Activated naive CD8-positive, alpha-beta T cell treated with anti-CD3 and anti-CD28 coated beads, Interleukin-2, amount 50 U/mL, for 24 hours (primary cell): ENCODE data around the gene CTNNA3.

ENCODE experiments used
- ATAC-seq: fragments of 150-1000 bp; cut with Tn5 transposase; one replicate; pipeline ENCODE4 v1.10.0; 2021
- DNase-seq: peaks from one replicate; pipeline ENCODE4 v3.0.0; 2021
- H3K27ac Mint-ChIP-seq: one replicate; pipeline ENCODE4 v1.8.0; 2021; ENCODE audit warnings: mild to moderate bottlenecking, mixed read lengths
- H3K27me3 Mint-ChIP-seq: one replicate; pipeline ENCODE4 v1.8.0; 2021; ENCODE audit warnings: mixed read lengths
- H3K36me3 Mint-ChIP-seq: one replicate; pipeline ENCODE4 v1.8.0; 2021; ENCODE audit warnings: low read depth, mixed read lengths
- H3K4me1 Mint-ChIP-seq: one replicate; pipeline ENCODE4 v1.8.0; 2021; ENCODE audit warnings: mixed read lengths
- H3K4me3 Mint-ChIP-seq: one replicate; pipeline ENCODE4 v1.8.0; 2021; ENCODE audit warnings: mild to moderate bottlenecking, moderate library complexity, mixed read lengths
- H3K9me3 Mint-ChIP-seq: one replicate; pipeline ENCODE4 v1.8.0; 2021; ENCODE audit warnings: mixed read lengths

The CTNNA3 gene

DNA sequence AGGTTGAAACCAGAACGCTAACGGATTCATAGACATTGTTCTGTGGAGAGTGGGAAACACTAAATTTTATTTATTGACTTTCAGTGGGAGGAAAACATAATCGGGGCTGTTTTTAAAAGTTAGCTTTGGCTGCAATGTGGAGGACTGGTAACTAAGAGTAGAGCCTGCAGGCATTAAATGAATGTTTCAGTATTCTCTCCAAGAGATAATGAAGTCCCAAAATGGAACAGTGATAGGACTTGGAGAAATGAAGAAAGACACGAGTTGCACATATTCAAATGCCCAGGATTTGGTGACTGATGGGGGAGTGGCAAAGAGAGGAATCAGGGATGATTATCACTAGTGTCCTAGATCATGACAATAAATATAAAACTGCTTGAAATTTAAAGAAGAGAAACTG, 1130.0 kb downstream of the CTNNA3 start:
- Mint-ChIP-seq H3K36me3 (no peaks in the 10 kb centered on the region), H3K9me3 (peaks cover 11% of the 10 kb centered on the region), H3K27ac (no peak overlapping the region), H3K4me1 (no peaks in the 10 kb centered on the region), H3K27me3 (no peaks in the 10 kb centered on the region), H3K4me3 (no peak overlapping the region)
- DNase-seq: no peak
- no peak for ATAC-seq

DNA sequence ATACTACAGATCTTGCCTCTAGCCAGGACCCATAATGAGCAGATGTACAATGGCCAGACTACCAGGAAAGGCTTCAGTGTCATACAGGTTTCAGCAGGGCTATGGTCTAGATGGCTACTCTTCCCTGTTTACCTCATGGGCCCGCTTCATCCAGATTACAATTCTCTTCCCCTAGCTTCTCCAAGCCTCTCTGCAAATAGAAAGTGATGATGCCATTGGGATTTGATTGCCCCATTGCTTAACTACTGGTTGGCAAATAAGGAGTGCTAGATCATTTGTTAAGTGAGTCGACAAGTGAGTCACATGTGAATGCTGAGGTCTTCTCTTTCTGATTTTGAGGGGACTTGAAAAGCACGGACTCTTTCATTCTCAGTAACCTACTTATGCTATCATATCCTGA, 1131.7 kb downstream of the CTNNA3 start:
- no peaks in the 10 kb centered on the region for H3K36me3 Mint-ChIP-seq
- H3K9me3 Mint-ChIP-seq: peaks cover 17% of the 10 kb centered on the region
- no peak overlapping the region for H3K27ac Mint-ChIP-seq
- DNase-seq (no peak), ATAC-seq (no peak)
- no peaks in the 10 kb centered on the region for H3K4me1 Mint-ChIP-seq
- H3K4me3 Mint-ChIP-seq: no peak overlapping the region
- no peaks in the 10 kb centered on the region for H3K27me3 Mint-ChIP-seq

DNA sequence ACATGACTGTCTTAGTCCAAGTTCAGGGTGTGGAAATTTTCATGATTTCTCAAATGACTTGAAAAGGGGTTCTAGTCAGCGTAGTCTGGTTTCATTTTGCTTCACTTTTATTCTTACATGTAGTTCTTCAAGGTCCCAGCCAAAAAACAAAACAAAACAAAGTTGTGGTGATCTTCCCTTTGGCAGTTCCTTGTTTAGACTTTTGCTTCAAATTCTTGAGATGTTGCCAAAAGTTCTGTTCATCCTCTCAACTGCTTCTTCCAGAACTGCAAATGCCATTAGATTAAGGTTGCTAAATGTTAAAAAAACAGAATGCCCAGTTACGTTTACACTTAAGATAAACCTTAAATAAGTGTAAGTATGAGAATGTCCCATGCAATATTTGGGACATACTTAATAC, 1140.9 kb downstream of the CTNNA3 start:
- H3K27ac Mint-ChIP-seq: no peak overlapping the region
- no peaks in the 10 kb centered on the region for H3K4me1 Mint-ChIP-seq
- H3K9me3 Mint-ChIP-seq: peaks cover 8% of the 10 kb centered on the region
- H3K36me3 Mint-ChIP-seq: no peaks in the 10 kb centered on the region
- no peak for DNase-seq
- no peaks in the 10 kb centered on the region for H3K27me3 Mint-ChIP-seq
- H3K4me3 Mint-ChIP-seq: no peak overlapping the region
- no peak for ATAC-seq

DNA sequence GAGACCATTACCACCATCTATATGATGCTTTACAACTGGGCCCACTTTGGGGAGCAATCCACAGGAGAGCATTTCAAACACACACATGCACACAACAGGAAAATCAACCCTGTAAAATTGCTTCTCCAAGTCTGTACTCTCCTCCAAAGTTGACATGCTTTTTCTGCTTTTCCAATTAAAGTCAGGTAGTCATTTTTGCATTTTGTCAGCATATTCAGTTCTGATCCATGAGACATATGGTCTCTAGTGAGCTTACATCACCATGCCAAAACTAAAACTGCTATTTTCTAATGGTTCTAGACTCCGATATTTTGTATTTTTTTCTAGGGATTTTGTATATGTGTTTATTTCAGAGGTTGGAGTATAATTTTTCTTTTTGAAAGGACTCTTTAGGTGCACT, 1143.7 kb downstream of the CTNNA3 start:
- H3K4me3 Mint-ChIP-seq: no peak overlapping the region
- DNase-seq (no peak), ATAC-seq (no peak)
- no peaks in the 10 kb centered on the region for H3K27me3 Mint-ChIP-seq
- no peak overlapping the region for H3K27ac Mint-ChIP-seq
- H3K4me1 Mint-ChIP-seq: no peaks in the 10 kb centered on the region
- no peaks in the 10 kb centered on the region for H3K36me3 Mint-ChIP-seq
- H3K9me3 Mint-ChIP-seq: peaks cover 3% of the 10 kb centered on the region

DNA sequence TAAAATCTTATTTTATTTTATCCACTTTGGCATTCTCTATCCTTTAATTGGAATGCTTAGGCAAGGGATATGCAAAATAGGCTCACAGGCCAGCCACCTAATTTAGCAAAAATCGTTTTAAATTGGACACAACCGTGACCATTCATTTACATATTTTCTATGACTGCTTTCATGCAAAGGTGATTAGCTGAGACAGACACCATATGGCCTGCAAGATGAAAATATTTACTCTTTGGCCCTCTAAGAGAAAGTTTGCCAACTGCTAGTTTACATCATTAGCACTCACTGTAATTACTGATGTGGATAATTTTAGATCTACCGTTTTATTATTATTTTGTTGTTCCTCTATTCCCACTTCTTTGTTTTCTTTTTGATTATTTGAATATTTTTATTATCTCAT, 1145.6 kb downstream of the CTNNA3 start:
- DNase-seq (no peak), ATAC-seq (no peak)
- H3K27ac Mint-ChIP-seq: no peak overlapping the region
- no peak overlapping the region for H3K4me3 Mint-ChIP-seq
- H3K4me1 Mint-ChIP-seq: no peaks in the 10 kb centered on the region
- no peaks in the 10 kb centered on the region for H3K27me3 Mint-ChIP-seq
- peaks cover 3% of the 10 kb centered on the region for H3K9me3 Mint-ChIP-seq
- H3K36me3 Mint-ChIP-seq: no peaks in the 10 kb centered on the region

DNA sequence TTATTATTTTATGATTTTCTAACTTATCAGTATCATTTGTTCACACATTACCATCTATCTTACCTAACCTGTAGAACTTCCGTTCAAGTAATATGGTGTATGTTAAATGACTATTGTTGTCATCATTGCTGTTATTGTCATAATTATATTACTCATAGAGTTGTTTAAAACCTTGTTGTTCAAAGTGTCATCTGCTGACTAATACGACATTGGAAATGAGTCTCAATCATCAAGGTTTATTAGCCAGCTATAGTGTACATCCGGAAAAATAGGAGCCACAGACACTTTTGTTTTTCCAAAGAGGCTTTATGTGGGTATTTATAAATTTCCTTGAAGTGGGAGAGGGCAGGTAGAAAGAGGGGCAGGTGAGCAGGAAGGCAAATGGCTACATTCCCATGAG, 1157.1 kb downstream of the CTNNA3 start:
- Mint-ChIP-seq H3K27ac (no peak overlapping the region), H3K4me3 (no peak overlapping the region), H3K27me3 (no peaks in the 10 kb centered on the region), H3K36me3 (no peaks in the 10 kb centered on the region), H3K9me3 (peaks cover 5% of the 10 kb centered on the region), H3K4me1 (no peaks in the 10 kb centered on the region)
- no peak for DNase-seq
- ATAC-seq: no peak

DNA sequence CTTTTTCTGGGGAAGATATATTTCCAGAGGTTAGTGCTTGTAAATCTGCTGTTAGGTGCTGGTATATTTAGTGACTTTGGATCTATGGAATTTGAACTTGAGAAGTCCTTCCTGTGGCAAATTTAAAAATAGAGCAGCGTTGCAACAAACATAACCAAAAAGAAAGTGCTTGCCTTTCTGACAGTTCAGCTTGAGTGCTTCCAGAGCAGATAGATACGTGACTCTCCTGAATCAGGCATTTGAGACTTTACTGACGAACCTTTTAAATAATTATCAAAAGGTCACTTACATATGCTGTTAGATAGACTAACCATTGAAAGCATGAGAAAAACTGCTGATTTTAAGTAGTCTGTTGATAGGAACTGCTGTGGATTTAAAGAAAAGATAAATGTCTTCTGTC, 1157.6 kb downstream of the CTNNA3 start:
- H3K9me3 Mint-ChIP-seq: peaks cover 4% of the 10 kb centered on the region
- DNase-seq (no peak), ATAC-seq (no peak)
- no peaks in the 10 kb centered on the region for H3K36me3 Mint-ChIP-seq
- H3K27ac Mint-ChIP-seq: no peak overlapping the region
- H3K4me3 Mint-ChIP-seq: no peak overlapping the region
- no peaks in the 10 kb centered on the region for H3K4me1 Mint-ChIP-seq
- H3K27me3 Mint-ChIP-seq: no peaks in the 10 kb centered on the region

DNA sequence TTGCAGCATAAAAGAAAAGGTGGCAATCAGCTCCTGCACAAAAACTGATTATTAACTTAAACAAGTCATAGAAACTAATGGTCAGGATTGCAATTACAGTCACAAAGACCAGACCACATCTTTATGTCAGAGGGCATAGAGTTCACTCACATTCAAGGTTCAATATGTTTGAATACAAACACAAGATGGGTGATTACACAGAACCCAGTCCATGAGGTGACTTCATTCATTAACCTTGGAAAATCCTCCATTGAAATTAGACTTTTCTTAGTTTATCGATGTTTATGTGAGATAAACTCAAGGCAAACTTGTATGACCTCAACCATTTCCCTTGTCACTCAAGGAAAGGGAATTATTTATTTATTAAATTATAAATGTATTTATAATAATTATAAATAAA, 1158.8 kb downstream of the CTNNA3 start:
- Mint-ChIP-seq H3K27me3 (no peaks in the 10 kb centered on the region), H3K9me3 (peaks cover 4% of the 10 kb centered on the region), H3K4me3 (no peak overlapping the region), H3K4me1 (no peaks in the 10 kb centered on the region), H3K36me3 (no peaks in the 10 kb centered on the region), H3K27ac (no peak overlapping the region)
- ATAC-seq: no peak
- no peak for DNase-seq

DNA sequence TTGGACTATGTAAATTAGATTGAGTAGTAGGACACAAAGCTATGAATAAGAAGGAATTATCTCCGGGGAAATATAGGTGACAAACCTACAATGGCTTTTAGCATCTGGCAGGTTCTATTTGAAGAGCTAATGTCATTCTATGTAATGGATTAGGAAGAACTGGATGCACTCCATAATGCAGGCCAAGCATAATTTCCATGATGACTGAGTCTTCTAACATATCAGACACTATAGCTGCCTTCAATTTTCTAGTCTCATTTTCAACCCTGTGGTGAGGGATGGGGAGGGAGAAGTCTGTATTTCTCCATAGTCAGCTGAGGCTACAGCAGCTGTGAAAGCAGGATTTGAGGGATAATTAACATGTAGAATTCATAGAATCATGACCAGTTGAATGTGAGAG, 1160.6 kb downstream of the CTNNA3 start:
- DNase-seq (no peak), ATAC-seq (no peak)
- Mint-ChIP-seq H3K36me3 (no peaks in the 10 kb centered on the region), H3K4me3 (no peak overlapping the region), H3K27ac (no peak overlapping the region), H3K9me3 (peaks cover 4% of the 10 kb centered on the region), H3K27me3 (no peaks in the 10 kb centered on the region), H3K4me1 (no peaks in the 10 kb centered on the region)

DNA sequence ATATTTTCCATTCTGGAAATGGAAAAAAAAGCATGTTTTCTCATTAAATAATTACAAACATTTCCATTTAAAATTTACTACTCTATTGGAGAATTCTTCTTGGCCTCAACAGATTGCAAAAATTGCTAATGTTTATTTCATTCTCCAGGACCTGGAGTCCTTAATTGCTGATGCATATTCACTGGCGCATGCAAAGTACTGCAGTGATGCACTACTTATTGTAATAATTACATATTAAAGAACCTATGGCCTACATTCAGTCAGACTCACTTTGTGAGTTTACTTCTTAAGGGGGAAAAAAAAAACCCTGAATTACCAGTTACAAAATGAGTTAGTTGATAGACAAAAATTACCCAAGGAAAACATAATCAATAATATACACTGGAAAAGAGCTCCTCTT, 1161.1 kb downstream of the CTNNA3 start:
- H3K4me1 Mint-ChIP-seq: no peaks in the 10 kb centered on the region
- no peak overlapping the region for H3K4me3 Mint-ChIP-seq
- H3K27ac Mint-ChIP-seq: no peak overlapping the region

DNA sequence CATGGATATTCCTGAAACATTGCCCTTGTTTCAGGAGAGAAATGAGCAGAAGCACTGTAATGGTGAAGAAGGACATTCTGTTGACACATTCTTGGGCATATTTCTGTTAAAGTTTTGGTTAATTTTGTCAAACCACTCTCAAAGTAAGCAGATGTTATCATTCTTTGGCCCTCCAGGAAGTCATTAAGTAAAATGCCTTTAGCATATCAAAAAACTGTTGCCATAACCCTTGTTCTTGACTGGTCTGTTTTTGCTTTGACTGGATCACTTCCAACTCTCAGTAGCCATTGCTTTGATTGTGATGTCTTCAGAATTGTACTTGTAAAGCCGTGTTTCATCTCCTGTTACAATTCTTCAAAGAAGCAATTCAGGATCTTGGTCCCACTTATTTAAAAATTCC, 1174.5 kb downstream of the CTNNA3 start:
- no peak overlapping the region for H3K4me3 Mint-ChIP-seq
- DNase-seq (no peak), ATAC-seq (no peak)
- H3K27ac Mint-ChIP-seq: no peak overlapping the region
- H3K4me1 Mint-ChIP-seq: no peaks in the 10 kb centered on the region
- no peaks in the 10 kb centered on the region for H3K36me3 Mint-ChIP-seq
- H3K27me3 Mint-ChIP-seq: no peaks in the 10 kb centered on the region
- H3K9me3 Mint-ChIP-seq: peaks cover 10% of the 10 kb centered on the region

More for the DNA sequence above, 1161.1 kb downstream of the CTNNA3 start:
- DNase-seq (no peak), ATAC-seq (no peak)
- no peaks in the 10 kb centered on the region for H3K27me3 Mint-ChIP-seq
- peaks cover 4% of the 10 kb centered on the region for H3K9me3 Mint-ChIP-seq
- no peaks in the 10 kb centered on the region for H3K36me3 Mint-ChIP-seq

DNA sequence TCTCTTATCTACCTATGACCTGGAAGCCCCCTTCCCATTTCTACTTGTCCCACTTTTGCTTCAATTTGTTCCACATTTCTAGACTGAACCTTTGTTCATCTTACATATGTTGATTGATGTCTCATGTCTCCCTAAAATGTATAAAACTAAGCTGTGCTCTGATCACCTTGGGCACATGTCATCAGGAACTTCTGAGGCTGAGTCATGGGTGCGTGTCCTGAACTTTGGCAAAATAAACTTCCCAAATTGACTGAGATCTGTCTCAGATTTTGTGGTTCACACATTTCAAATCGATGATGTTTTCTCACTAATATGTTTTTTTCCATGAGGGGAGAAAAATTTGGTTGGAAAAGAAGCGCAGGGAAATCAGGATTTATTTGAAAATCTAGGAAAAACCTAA, 1176.4 kb downstream of the CTNNA3 start:
- DNase-seq (no peak), ATAC-seq (no peak)
- H3K4me1 Mint-ChIP-seq: no peaks in the 10 kb centered on the region
- H3K27me3 Mint-ChIP-seq: no peaks in the 10 kb centered on the region
- H3K27ac Mint-ChIP-seq: no peak overlapping the region
- H3K36me3 Mint-ChIP-seq: no peaks in the 10 kb centered on the region
- no peak overlapping the region for H3K4me3 Mint-ChIP-seq
- H3K9me3 Mint-ChIP-seq: peaks cover 10% of the 10 kb centered on the region

DNA sequence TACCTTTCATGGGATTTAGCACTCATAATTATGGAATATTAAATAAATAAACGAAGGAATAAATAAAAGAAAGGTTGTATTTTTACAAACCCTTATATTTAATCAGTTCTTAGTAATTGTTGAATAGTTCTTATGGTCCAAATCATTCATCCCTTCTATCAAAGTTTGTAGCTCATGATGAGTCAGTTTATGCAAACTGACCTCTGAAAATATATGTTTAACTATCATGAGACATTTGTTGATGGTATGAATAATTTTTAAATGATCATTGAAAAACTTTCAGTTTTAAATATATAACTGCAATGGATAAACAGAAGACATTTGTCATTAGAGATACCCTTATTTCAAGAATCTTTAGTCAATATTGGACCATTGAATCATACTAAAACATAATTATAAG, 1181.3 kb downstream of the CTNNA3 start:
- H3K36me3 Mint-ChIP-seq: no peaks in the 10 kb centered on the region
- ATAC-seq: no peak

DNA sequence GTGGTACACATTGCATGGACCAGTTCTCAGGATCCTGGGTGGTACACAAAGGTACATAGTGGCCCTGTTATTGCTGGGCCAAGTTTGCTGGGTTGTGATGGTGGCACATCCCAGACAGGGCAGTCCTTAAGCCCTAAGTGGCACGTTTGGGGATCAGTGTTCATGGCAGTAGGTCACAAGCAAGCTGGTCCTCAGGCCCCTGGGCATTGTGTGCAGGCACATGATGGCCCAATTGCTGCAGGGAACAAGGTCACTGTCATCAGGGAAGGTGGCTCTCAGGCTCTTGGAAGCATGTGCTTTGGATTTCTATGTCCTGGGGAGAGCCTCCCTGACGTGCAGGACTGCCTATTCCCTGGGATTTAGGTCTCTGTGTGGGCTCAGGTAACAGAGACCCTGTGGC, 1182.5 kb downstream of the CTNNA3 start:
- DNase-seq: no peak
- Mint-ChIP-seq H3K27ac (no peak overlapping the region), H3K27me3 (no peaks in the 10 kb centered on the region), H3K9me3 (no peaks in the 10 kb centered on the region), H3K4me3 (no peak overlapping the region), H3K4me1 (no peaks in the 10 kb centered on the region), H3K36me3 (no peaks in the 10 kb centered on the region)
- ATAC-seq: no peak

More for the DNA sequence above, 1181.3 kb downstream of the CTNNA3 start:
- peaks cover 2% of the 10 kb centered on the region for H3K9me3 Mint-ChIP-seq
- no peaks in the 10 kb centered on the region for H3K4me1 Mint-ChIP-seq
- H3K27ac Mint-ChIP-seq: no peak overlapping the region
- H3K27me3 Mint-ChIP-seq: no peaks in the 10 kb centered on the region
- no peak overlapping the region for H3K4me3 Mint-ChIP-seq
- no peak for DNase-seq

DNA sequence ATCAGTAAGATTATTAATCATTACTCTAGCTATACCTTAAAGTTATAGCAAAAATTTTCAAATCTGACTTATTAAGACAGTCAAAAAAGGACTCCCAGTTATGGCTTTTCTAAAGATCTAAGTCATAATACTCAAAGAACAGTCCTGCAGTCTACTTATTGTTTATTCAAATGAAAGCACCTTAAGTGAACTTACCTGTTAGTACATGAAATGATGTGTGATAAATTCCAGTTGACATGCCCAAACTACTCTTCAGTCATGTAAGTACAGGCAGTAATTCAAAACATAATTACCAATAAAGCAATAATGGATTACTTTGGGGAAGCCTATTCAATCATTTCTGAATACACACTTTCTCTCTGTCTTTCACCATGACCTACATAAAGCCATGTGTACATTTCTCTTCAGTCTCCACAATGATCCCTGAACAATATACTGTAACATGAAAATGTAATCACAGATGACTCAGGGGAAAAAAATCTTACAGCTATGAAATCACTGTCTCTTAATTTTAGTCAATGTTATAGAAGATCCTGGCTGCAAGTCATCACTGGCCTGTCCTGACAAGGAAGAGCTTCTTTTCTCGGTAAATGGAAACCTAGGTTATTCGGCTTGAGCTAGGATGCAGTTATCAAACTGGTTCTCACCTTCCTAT, 1190.9 kb downstream of the CTNNA3 start:
- Mint-ChIP-seq H3K4me3 (no peak overlapping the region), H3K4me1 (no peaks in the 10 kb centered on the region), H3K27me3 (no peaks in the 10 kb centered on the region), H3K36me3 (no peaks in the 10 kb centered on the region), H3K27ac (no peak overlapping the region), H3K9me3 (peaks cover 12% of the 10 kb centered on the region)
- DNase-seq (no peak), ATAC-seq (no peak)

DNA sequence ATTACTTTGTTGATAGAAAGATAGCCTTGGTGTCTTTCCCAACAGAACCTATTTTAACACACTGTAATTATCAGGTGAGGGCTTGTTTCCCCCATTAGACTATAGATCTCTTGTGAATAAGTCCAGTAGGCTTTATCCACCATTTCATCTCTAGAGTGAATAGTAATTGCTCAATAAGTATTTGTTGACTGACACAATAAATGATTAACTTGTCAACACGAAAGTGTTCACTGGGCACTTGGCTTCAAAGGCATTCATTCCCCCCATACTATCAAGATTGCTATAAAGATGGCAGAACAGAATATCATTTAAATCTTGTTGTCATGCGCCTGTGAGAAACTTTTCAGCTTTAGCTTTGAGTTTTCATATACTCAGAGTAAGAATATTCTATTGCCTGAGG, 1194.6 kb downstream of the CTNNA3 start:
- Mint-ChIP-seq H3K4me1 (no peaks in the 10 kb centered on the region), H3K4me3 (no peak overlapping the region), H3K9me3 (peaks cover 14% of the 10 kb centered on the region), H3K36me3 (no peaks in the 10 kb centered on the region), H3K27me3 (no peaks in the 10 kb centered on the region), H3K27ac (no peak overlapping the region)
- no peak for ATAC-seq
- DNase-seq: no peak
